Measurements from ENCODE around the gene ZFYVE9. TPM values are rescaled to one million over a fixed set of nuclear protein-coding genes. Genes with fewer than 3 reads are reported as not detected.
A peak's percentile ranks its signal among the peaks of the same experiment; 100 is the strongest.

The ZFYVE9 gene
- polyA plus RNA-seq, 1 donor from 2014 or later = 0.78 TPM

DNA sequence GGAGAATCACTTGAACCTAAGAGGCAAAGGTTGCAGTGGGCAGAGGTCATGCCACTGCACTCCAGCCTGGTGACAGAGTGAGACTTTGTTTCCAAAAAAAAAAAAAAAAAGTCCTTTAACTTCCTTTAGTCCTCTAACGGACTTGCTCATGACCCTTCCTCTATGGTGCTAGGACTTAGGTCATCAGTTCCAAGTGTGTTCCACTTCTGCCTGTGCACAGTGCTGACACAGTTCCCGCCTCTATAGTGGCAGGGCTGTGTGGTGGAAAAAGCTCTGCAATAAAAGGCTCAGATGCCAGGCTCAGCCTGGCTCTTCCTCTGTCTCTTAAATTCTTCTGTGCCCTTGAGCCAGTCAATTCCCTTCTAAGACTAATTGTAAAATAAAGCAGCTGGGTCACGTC, 202.1 kb downstream of the ZFYVE9 start:
- H3K27ac Mint-ChIP-seq = no peak overlapping the region
- H3K4me1 Mint-ChIP-seq = peaks cover 0 to 2% (median 0%) of the 10 kb centered on the region in 3 donors

DNA sequence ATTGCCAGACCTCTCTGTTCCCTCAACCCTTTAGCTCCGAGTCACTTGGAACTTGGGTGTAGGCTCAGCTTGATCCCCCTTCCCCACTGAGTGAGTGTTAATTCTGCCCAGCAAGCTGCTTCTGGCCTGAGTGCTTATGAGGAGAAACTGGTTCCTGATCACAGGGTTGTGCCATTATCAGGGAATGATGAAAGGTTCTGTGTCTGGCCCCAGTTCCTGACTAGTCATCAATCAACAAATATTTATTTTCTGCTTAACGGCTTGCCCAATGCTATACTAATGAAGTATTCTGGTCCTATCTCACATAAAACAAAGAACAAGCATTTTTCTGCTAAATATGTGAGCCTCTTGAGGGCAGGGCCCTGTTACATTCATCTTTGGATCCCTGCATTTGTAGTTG, 203.4 kb downstream of the ZFYVE9 start:
- Mint-ChIP-seq H3K4me1 (peaks cover 0 to 2% (median 0%) of the 10 kb centered on the region in 3 donors), H3K4me3 (no peak overlapping the region), H3K9me3 (no peaks in the 10 kb centered on the region), H3K36me3 (no peaks in the 10 kb centered on the region), H3K27me3 (no peaks in the 10 kb centered on the region), H3K27ac (no peak overlapping the region)

More for the DNA sequence above, 202.1 kb downstream of the ZFYVE9 start:
- no peaks in the 10 kb centered on the region for H3K9me3 Mint-ChIP-seq
- no peaks in the 10 kb centered on the region for H3K36me3 Mint-ChIP-seq
- H3K27me3 Mint-ChIP-seq = no peaks in the 10 kb centered on the region
- H3K4me3 Mint-ChIP-seq = no peak overlapping the region

DNA sequence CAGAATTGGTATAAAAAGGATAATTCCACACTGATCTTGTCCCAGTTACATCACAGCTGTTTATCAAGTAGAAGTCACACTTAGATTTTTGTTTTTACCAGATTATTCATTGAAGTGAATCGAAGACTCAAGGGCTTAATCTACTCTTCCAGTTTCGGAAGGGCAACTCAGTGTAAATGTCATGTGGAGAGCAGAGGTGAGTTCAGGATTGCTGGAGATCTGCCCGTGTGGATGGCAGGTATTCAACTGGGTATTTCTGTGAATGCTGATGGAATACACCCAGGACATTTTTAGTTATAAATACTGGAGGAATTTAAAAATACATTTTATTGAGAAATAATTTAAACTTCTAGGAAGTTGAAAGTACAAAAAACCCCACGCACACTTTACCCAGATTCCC, 204.8 kb downstream of the ZFYVE9 start:
- Mint-ChIP-seq H3K27ac (no peak overlapping the region), H3K9me3 (no peaks in the 10 kb centered on the region), H3K27me3 (no peaks in the 10 kb centered on the region), H3K4me1 (peaks cover 0 to 2% (median 0%) of the 10 kb centered on the region in 3 donors), H3K4me3 (no peak overlapping the region), H3K36me3 (no peaks in the 10 kb centered on the region)

DNA sequence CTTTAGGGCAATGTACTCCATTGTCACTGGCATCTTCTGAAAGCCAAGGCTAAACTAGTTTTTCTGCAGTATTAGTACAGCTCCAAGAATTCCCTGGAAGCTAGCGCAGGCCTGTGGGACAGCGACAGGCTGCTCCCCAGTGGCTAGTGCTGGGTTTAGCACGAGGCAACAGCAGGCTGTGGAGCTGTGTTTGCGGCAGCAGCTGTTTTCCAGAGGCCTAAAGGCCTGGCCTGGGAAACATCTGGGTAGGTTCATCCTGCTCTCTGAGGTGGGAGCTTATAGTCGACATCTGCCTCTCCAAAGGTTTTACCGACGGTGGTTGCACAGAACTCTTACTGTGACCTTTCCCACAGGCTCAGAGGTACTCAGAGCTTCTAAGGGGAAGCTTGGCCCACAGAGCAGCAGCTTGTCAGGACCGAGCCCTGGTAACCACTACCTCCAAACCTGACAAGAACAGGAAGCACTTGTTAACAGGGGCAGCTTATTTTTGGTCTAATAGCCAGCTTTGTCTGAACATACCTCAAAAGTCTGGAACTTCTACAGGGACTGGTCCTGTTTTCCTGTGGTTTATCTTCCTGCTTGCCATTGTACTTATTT, 206.9 kb downstream of the ZFYVE9 start:
- H3K27ac Mint-ChIP-seq = no peak overlapping the region
- no peaks in the 10 kb centered on the region for H3K9me3 Mint-ChIP-seq
- H3K4me1 Mint-ChIP-seq = peaks cover 0 to 2% (median 0%) of the 10 kb centered on the region in 3 donors
- H3K36me3 Mint-ChIP-seq = no peaks in the 10 kb centered on the region
- no peaks in the 10 kb centered on the region for H3K27me3 Mint-ChIP-seq
- H3K4me3 Mint-ChIP-seq = no peak overlapping the region

DNA sequence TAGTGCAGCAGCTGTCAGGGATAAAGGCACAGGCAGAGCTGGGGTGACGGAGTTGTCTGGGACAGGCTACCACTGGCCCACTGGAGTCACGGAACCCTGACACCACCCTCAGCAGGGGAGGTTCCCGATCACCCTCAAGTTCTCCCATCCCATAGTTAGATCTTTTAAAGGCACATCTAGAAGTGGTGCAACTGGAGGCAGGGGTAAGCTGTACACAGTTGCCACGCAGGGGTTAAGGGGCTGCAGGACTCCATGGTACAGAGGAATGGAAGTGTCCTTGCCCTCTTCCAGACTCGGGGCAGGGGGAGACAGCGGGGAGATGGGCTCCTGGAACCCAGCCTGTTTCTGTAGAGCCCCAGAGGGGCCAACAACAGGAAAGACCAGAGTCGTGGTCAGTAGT, 210.8 kb downstream of the ZFYVE9 start:
- H3K9me3 Mint-ChIP-seq = no peaks in the 10 kb centered on the region
- H3K4me1 Mint-ChIP-seq = peaks cover 0 to 1% (median 1%) of the 10 kb centered on the region in 3 donors
- H3K27me3 Mint-ChIP-seq = no peaks in the 10 kb centered on the region
- H3K36me3 Mint-ChIP-seq = no peaks in the 10 kb centered on the region
- H3K4me3 Mint-ChIP-seq = no peak overlapping the region
- H3K27ac Mint-ChIP-seq = no peak overlapping the region

DNA sequence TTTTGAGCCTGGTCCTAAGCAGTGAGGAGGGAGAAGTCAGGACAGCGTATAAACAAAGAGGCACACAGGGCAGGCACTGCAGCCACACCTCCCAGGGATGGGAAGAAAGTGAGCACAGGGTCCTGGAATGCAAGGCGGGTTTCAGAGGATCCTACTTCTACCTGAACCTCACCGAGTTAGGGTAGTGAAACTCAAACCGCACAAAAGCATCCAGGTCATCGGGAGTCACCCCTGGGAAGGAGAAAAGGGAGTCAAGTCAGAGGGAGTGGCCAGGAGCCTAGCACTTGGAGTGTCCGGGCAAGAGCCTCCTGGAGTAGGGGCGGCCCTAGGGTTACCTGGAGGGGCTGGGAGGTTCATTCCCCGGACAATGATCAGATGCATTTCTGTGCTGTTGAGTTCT, 213.5 kb downstream of the ZFYVE9 start:
- Mint-ChIP-seq H3K36me3 (peaks cover 5% of the 10 kb centered on the region), H3K9me3 (no peaks in the 10 kb centered on the region), H3K4me3 (no peak overlapping the region), H3K27me3 (no peaks in the 10 kb centered on the region), H3K4me1 (peaks cover 0 to 1% (median 0%) of the 10 kb centered on the region in 3 donors), H3K27ac (no peak overlapping the region)

DNA sequence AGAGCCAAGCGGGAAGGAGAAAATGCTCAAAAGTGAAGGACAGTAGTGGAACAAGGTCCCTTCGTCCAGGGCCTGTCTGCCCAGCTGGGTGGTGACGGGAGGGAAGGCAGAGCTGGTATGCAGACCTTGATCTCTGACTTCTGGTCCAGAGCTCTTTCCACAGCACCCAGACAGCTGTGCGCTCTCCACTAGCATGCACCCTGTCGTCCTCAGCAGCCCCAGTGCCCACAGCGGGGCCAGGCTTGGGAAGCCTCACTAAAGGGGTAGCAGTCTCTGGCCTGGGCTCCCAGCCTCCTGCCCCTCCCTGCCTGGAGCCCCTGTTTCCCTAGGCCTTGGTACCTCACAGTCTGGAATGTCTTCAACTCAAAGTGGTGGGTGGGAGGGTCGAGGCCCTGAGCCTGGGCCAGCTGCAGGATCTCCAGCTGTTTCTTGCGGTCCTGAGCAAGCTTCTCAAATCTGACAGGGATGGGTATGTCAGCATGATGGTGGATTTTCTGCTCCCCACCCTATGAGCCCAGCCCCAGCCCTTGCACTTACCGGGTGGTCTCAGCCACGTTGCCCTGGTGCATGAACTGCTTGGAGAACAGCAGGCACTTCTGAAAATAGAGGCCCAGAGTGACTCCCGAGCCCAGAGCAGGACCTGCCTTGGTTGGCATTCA, 214.1 kb downstream of the ZFYVE9 start:
- H3K4me1 Mint-ChIP-seq = peaks cover 0 to 1% (median 0%) of the 10 kb centered on the region in 3 donors

DNA sequence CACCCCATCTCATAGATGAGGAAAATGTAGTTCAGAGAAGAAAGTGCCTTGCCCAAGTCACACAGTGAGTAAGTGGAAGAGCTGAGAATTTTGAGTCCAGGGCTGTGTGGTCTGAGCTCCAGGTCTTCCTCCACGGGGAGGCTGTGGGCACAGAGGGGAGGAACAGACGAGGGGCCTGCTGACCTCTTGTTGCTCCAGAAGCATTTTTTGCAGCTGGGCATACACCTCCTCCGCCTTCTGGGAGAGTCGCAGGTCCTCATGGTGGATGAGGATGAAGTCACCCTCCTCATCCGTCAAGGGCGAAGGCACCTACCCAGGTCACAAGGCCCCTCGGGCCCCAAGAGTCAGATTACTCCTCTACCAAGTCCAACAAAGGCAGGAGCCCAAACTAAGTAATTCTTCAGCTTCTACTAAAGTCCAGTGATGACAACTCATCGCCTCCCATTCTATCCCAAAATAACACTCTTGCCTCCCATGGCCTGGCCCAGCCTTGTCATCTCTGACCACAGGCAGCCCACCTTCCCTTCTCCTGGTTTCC, 215.0 kb downstream of the ZFYVE9 start:
- Mint-ChIP-seq H3K9me3 (no peaks in the 10 kb centered on the region), H3K36me3 (peaks cover 9% of the 10 kb centered on the region), H3K27ac (no peak overlapping the region), H3K4me1 (peaks cover 0 to 4% (median 0%) of the 10 kb centered on the region in 3 donors), H3K27me3 (no peaks in the 10 kb centered on the region), H3K4me3 (no peak overlapping the region)

More for the DNA sequence above, 214.1 kb downstream of the ZFYVE9 start:
- Mint-ChIP-seq H3K9me3 (no peaks in the 10 kb centered on the region), H3K27me3 (no peaks in the 10 kb centered on the region), H3K27ac (no peak overlapping the region), H3K4me3 (no peak overlapping the region), H3K36me3 (peaks cover 5% of the 10 kb centered on the region)

DNA sequence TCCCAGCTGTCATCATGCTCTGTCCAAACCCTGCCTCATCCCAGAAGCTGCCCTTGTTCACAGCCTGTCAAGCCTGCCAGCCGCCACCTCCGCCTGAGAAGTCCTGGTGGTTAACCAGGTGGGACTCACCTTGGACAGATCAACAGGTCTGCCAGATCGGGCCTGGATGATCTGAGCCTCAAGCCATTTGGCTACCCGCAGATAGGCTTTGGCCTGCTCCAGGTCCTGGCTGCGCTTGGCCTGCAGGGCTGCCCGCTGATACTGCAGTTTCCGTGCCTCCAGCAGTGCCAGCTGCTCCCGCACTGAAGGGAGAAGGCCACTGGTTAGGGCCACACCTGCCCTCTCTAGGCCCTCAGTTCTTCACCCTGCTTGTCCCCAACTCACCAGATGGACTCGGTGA, 215.5 kb downstream of the ZFYVE9 start:
- peaks cover 9% of the 10 kb centered on the region for H3K36me3 Mint-ChIP-seq
- H3K9me3 Mint-ChIP-seq = no peaks in the 10 kb centered on the region
- H3K27ac Mint-ChIP-seq = no peak overlapping the region
- peaks cover 0 to 5% (median 0%) of the 10 kb centered on the region in 3 donors for H3K4me1 Mint-ChIP-seq
- no peaks in the 10 kb centered on the region for H3K27me3 Mint-ChIP-seq
- no peak overlapping the region for H3K4me3 Mint-ChIP-seq

DNA sequence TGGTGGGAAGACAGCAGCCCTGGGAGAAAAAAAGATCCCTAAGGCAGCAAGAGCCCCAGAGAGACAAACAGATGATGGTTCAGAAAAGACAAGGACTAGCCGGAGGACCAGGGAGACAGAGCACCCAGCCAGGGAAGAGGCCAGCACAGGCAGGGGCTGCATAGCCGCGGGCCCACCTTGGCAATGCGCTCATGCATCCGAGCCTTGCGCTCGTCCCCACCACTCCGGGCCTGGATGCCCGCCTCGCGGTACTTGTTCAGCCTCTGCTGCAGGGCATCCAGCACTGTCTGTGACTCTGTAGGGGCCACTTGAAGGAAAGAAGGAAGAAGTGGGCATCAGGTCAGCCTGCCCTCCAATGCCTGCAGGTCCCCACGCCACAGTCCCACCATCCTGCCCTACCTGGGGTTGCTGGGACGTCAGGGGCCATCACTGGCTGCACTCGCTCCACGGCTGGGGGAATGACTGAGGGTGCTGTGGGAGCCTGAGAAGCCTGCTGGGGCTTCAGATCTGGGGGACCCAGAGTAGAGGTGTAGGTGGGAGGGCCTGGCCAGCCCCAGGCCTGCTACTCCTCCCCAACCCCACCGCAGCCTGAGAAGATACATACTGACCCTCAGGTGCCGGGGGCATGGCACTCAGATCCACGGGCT, 217.1 kb downstream of the ZFYVE9 start:
- Mint-ChIP-seq H3K36me3 (peaks cover 9% of the 10 kb centered on the region), H3K27me3 (no peaks in the 10 kb centered on the region), H3K4me3 (no peak overlapping the region), H3K9me3 (no peaks in the 10 kb centered on the region), H3K4me1 (peaks cover 1 to 8% (median 2%) of the 10 kb centered on the region in 3 donors), H3K27ac (no peak overlapping the region)

DNA sequence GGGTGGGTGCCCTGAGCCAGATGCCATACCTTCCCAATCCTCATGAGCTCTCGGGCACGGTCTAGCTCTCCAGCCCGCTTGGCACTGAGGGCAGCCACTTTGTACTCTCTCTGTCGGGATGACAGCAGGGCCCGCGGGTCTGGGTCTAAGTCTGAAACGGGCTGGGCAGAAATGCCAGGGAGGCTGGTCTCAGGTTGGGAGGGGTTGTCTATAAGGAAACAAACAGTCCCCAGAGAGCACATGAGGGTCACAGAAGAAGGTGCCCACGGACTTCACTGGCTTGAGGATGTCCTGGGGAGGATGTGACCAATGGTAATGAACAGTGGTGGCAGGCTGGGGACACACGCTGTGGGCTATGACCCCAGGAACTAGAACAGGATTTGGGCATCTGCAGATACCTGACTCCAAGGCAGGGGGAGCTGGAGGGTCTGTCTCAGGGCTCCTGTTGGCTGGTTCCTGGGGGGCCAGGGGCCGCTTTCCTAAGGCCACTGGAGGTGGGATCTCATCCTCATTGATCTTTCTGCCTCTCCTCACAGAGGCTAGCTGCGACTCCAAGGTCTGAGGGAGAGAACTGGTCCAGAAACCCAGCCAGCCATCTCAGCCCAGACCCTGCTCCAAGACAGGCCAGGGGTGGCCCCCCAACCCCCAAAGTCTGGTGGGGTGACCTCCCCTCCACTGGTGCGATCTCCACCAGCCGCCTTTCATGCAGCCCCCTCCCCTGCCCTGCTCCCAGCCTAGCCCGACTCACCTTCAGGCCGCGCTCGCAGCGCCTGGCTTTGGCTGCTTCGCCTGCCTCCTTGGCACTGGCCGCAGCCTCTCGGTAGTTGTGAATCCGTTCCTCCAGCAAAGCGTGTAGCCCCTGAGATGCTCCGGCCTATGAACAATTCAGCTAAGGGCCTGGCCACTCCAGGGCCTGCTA, 218.0 kb downstream of the ZFYVE9 start:
- no peak overlapping the region for H3K4me3 Mint-ChIP-seq
- H3K27me3 Mint-ChIP-seq = no peaks in the 10 kb centered on the region
- H3K4me1 Mint-ChIP-seq = peaks cover 6 to 15% (median 8%) of the 10 kb centered on the region in 3 donors
- H3K27ac Mint-ChIP-seq = no peak overlapping the region
- H3K9me3 Mint-ChIP-seq = no peaks in the 10 kb centered on the region
- H3K36me3 Mint-ChIP-seq = peaks cover 9% of the 10 kb centered on the region

DNA sequence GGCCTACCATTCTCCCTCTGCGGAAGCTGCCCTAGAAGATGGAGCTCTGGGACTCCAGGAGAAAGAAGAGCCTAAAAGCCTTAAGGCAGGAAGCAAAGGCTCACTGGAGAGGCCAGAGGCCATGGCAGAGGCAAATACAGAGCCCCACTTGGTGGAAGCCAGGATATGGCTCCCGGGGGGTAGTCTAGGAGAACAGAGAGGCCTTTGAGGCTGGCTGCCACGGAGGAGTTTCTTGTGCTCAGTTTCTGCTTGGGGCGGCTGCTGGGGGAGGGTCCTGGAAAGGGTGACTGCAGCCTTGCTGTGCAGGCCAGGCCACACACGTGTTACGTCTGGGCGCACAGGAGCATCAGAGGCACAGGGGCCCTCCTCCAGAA, 218.7 kb downstream of the ZFYVE9 start:
- H3K9me3 Mint-ChIP-seq = no peaks in the 10 kb centered on the region
- peaks cover 9% of the 10 kb centered on the region for H3K36me3 Mint-ChIP-seq
- no peaks in the 10 kb centered on the region for H3K27me3 Mint-ChIP-seq
- H3K4me1 Mint-ChIP-seq = peaks cover 13 to 19% (median 15%) of the 10 kb centered on the region in 3 donors
- no peak overlapping the region for H3K4me3 Mint-ChIP-seq
- H3K27ac Mint-ChIP-seq = no peak overlapping the region

DNA sequence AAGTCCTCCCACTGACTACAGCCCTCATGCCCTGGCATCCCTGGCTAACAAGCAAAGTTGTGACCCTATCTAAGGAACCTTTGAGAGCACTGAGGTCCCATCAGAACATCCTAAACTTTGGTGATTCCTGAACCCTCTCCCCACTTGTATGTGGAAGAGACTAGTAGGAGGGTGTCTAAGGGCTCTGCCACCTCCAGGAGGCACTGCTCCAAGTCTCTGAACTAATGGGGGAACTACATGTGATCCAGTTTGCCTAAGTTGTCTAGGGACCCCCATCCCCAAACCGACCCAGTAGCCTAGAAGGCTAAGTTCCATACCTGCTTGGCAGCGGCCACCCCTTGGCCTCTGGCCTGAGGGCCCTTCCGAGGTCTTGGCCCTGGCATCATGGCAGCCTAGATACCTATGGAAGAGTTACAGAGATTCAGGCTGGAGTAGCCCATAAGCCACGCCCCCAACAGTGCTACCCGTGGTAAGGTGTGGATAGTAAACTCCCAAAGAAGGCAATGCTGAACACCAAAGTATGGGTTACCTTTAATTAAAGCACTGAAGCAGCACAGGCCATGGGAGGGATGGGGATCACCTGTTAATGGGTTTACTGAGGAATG, 222.4 kb downstream of the ZFYVE9 start:
- Mint-ChIP-seq H3K9me3 (no peaks in the 10 kb centered on the region), H3K27me3 (no peaks in the 10 kb centered on the region), H3K4me1 (peaks cover 26 to 28% (median 27%) of the 10 kb centered on the region in 3 donors), H3K27ac (peak overlapping the region in 2 of 3 donors; percentile 86 to 96), H3K36me3 (peaks cover 7% of the 10 kb centered on the region), H3K4me3 (peak overlapping the region; percentile 75 to 98 (median 94))

DNA sequence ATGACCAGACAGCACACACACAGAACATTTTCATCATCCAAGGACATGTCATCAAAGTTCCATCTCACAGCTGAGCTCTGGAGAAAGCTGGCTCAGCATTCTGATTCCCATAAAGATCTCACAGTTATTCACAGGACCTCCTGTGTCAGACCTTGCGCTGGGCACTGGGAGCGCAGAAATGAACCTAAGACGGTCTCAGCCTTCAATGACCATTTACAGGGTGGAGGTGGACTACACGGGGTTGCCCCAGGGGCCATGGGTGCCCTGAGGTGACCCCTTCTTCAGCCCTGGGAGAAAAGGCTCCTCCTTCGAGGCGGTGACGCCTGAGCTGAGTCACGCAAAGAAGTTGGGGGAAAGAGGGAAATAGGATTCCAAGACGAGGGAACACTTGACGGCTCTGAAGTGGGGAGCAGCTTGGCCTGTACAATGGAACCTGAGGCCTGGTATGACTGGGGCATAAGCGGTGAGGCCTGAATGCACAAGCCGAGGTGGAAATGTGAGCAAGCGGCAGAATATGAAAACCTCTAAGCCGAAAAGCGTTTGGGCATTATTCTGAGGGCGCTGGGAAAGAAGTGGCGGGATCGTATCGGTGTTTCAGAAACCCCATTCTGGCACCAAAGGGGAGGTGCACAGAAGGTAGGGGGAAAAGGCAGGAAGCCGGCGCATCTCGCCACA, 223.3 kb downstream of the ZFYVE9 start:
- Mint-ChIP-seq H3K4me3 (peak overlapping the region; percentile 91 to 98 (median 97)), H3K27me3 (no peaks in the 10 kb centered on the region), H3K4me1 (peaks cover 26 to 29% (median 28%) of the 10 kb centered on the region in 3 donors), H3K9me3 (no peaks in the 10 kb centered on the region), H3K36me3 (peaks cover 4% of the 10 kb centered on the region), H3K27ac (peak overlapping the region; percentile 93 to 98 (median 96))

Data from IgD-negative memory B cell (primary cell).